IMR-90 (cell line): ENCODE results near the gene SNCG. TPM values are rescaled to one million over a fixed set of nuclear protein-coding genes. Genes with fewer than 3 reads are reported as not detected.
A peak's percentile ranks its signal among the peaks of the same experiment; 100 is the strongest.

Experiments
- ATAC-seq: fragments of 200-7000 bp; cut with Tn5 transposase; 2 replicates; pipeline ENCODE4 v1.9.1; 2020; ENCODE audit warnings: low read depth, mild to moderate bottlenecking, moderate library complexity
- BruUV-seq: library from RNA; stranded (reverse); fragments of 400-500 nt; replicated peaks from 2 replicates; lab custom pipeline; 2021; lab: Mats Ljungman, UMichigan
- CTCF ChIA-PET: fragments of 300-600 bp; formaldehyde crosslinking; extraction: SDS; loops from one replicate; lab custom pipeline; 2021; ENCODE audit warnings: antibody characterized with exemption; lab: Yijun Ruan, JAX
- POLR2A ChIA-PET: fragments of 300-600 bp; sonication (Branson Sonifier 250); formaldehyde crosslinking; loops from one replicate; lab custom pipeline; 2022; ENCODE audit warnings: antibody characterized with exemption; ENCODE audit not compliant: unreplicated experiment; lab: Charles Lee
- DNase-seq: peaks from one replicate; pipeline ENCODE4 v3.0.0; 2013
- H2AFZ ChIP-seq: replicated peaks from 2 replicates; pipeline ENCODE3; 2013; ENCODE audit warnings: low read length, mild to moderate bottlenecking; ENCODE audit not compliant: poor library complexity
- H2AK5ac ChIP-seq: 2 replicates; pipeline ENCODE4 v1.6.1; 2013; ENCODE audit warnings: low read depth, low read length, inconsistent platforms
- H2AK9ac ChIP-seq: replicated peaks from 2 replicates; pipeline ENCODE3; 2013; ENCODE audit warnings: mild to moderate bottlenecking, low read depth, low read length, moderate library complexity; ENCODE audit not compliant: poor library complexity
- H2BK120ac ChIP-seq: 2 replicates; pipeline ENCODE4 v1.6.1; 2013; ENCODE audit warnings: low read depth, low read length, inconsistent platforms
- H2BK15ac ChIP-seq: 3 replicates; pipeline ENCODE4 v1.6.1; 2013; ENCODE audit warnings: low read depth, low read length, inconsistent platforms
- H2BK20ac ChIP-seq: 2 replicates; pipeline ENCODE4 v1.6.1; 2013; ENCODE audit warnings: low read depth, mild to moderate bottlenecking, inconsistent platforms, low read length, moderate library complexity
- H2BK5ac ChIP-seq: 2 replicates; pipeline ENCODE4 v1.6.1; 2013; ENCODE audit warnings: mild to moderate bottlenecking, low read depth, low read length, inconsistent platforms; ENCODE audit not compliant: poor library complexity, severe bottlenecking
- H3K14ac ChIP-seq: replicated peaks from 2 replicates; pipeline ENCODE4 v1.6.1; 2013; ENCODE audit warnings: low read depth, low read length, inconsistent platforms
- H3K18ac ChIP-seq: 2 replicates; pipeline ENCODE4 v1.6.1; 2013; ENCODE audit warnings: low read depth, low read length, control low read depth
- H3K23ac ChIP-seq: 2 replicates; pipeline ENCODE4 v1.6.1; 2013; ENCODE audit warnings: low read depth, low read length, inconsistent platforms
- H3K27ac ChIP-seq: 2 replicates; pipeline ENCODE4 v1.5.1; 2013; ENCODE audit warnings: mild to moderate bottlenecking, control low read depth, low read length; ENCODE audit not compliant: insufficient read depth
- H3K27me3 ChIP-seq: 2 replicates; pipeline ENCODE4 v1.6.1; 2013; ENCODE audit warnings: low read length; ENCODE audit not compliant: control insufficient read depth, insufficient read depth
- H3K36me3 ChIP-seq: 2 replicates; pipeline ENCODE4 v1.6.1; 2013; ENCODE audit warnings: low read length, mixed read lengths; ENCODE audit not compliant: control insufficient read depth, insufficient read depth
- H3K4ac ChIP-seq: 2 replicates; pipeline ENCODE4 v1.6.1; 2013; ENCODE audit warnings: low read depth, low read length, inconsistent platforms
- H3K4me1 ChIP-seq: 2 replicates; pipeline ENCODE4 v1.6.1; 2013; ENCODE audit warnings: low read length, mixed read lengths; ENCODE audit not compliant: control insufficient read depth, insufficient read depth
- H3K4me2 ChIP-seq: 2 replicates; pipeline ENCODE4 v1.6.1; 2013; ENCODE audit warnings: low read depth, mild to moderate bottlenecking, control low read depth, low read length, moderate library complexity
- H3K4me3 ChIP-seq: 2 replicates; pipeline ENCODE4 v1.5.1; 2013; ENCODE audit warnings: low read depth, mild to moderate bottlenecking, control low read depth, low read length, moderate library complexity; ENCODE audit not compliant: insufficient read depth
- H3K56ac ChIP-seq: 2 replicates; pipeline ENCODE4 v1.6.1; 2013; ENCODE audit warnings: low read length, inconsistent platforms; ENCODE audit not compliant: insufficient read depth; ENCODE audit errors: extremely low read depth
- H3K79me1 ChIP-seq, 2 experiments: 2 replicates each; pipeline ENCODE4 v1.6.1; 2013; ENCODE audit warnings: low read length in 2 of 2, inconsistent platforms in 1 of 2, low read depth in 1 of 2
- H3K9ac ChIP-seq: 2 replicates; pipeline ENCODE4 v1.6.1; 2013; ENCODE audit warnings: low read depth, low read length, control low read depth
- H3K9me1 ChIP-seq: 2 replicates; pipeline ENCODE4 v1.6.1; 2013; ENCODE audit warnings: low read length, inconsistent platforms; ENCODE audit not compliant: insufficient read depth
- H3K9me3 ChIP-seq: 2 replicates; pipeline ENCODE4 v1.6.1; 2013; ENCODE audit warnings: low read length; ENCODE audit not compliant: control insufficient read depth, insufficient read depth
- H4K20me1 ChIP-seq: 2 replicates; pipeline ENCODE4 v1.6.1; 2013; ENCODE audit warnings: low read length, inconsistent platforms; ENCODE audit not compliant: insufficient read depth
- H4K5ac ChIP-seq: 2 replicates; pipeline ENCODE4 v1.6.1; 2013; ENCODE audit warnings: mild to moderate bottlenecking, low read depth, low read length, control low read depth
- H4K8ac ChIP-seq, 2 experiments: 2 replicates each; pipeline ENCODE4 v1.6.1; 2013; ENCODE audit warnings: low read depth in 2 of 2, low read length in 2 of 2, control low read depth in 1 of 2, inconsistent platforms in 1 of 2
- H4K91ac ChIP-seq: 2 replicates; pipeline ENCODE4 v1.6.1; 2013; ENCODE audit warnings: low read depth, low read length, inconsistent platforms; ENCODE audit not compliant: insufficient read depth
- BHLHE40 ChIP-seq: fragments of 150-350 bp; IDR thresholded peaks from 2 replicates; pipeline ENCODE4 v1.6.1; 2016; ENCODE audit warnings: mild to moderate bottlenecking, low read depth, low read length
- CEBPB ChIP-seq: IDR thresholded peaks from 2 replicates; pipeline ENCODE4 v1.6.1; 2012; ENCODE audit warnings: low read depth, low read length, improper control_type of control experiment
- CHD1 ChIP-seq: IDR thresholded peaks from 2 replicates; pipeline ENCODE4 v1.6.1; 2012; ENCODE audit warnings: low read depth, low read length, improper control_type of control experiment
- FOS ChIP-seq: fragments of 150-350 bp; IDR thresholded peaks from 2 replicates; pipeline ENCODE4 v1.6.1; 2016; ENCODE audit warnings: low read depth, low read length
- MAFK ChIP-seq: IDR thresholded peaks from 2 replicates; pipeline ENCODE4 v1.6.1; 2012; ENCODE audit warnings: low read depth, low read length, improper control_type of control experiment
- MXI1 ChIP-seq: IDR thresholded peaks from 2 replicates; pipeline ENCODE4 v1.6.1; 2012; ENCODE audit warnings: low read depth, mild to moderate bottlenecking, low read length, moderate library complexity, borderline replicate concordance
- NFE2L2 ChIP-seq: fragments of 150-350 bp; IDR thresholded peaks from 2 replicates; pipeline ENCODE4 v1.6.1; 2016; ENCODE audit warnings: low read depth, mild to moderate bottlenecking, low read length
- RAD21 ChIP-seq: IDR thresholded peaks from 2 replicates; pipeline ENCODE4 v1.6.1; 2012; ENCODE audit warnings: low read length, improper control_type of control experiment
- RCOR1 ChIP-seq: IDR thresholded peaks from 2 replicates; pipeline ENCODE4 v1.6.1; 2012; ENCODE audit warnings: mild to moderate bottlenecking, low read length, improper control_type of control experiment; ENCODE audit not compliant: insufficient replicate concordance
- RFX5 ChIP-seq: IDR thresholded peaks from 2 replicates; pipeline ENCODE4 v1.8.0; 2012; ENCODE audit warnings: low read depth, mild to moderate bottlenecking, low read length, moderate library complexity
- WGBS, 2 experiments: methylation state at CpG; one replicate each; pipeline versions ENCODE4 v1.1.5 to v1.1.7; 2013; ENCODE audit warnings: missing lambda C conversion rate in 2 of 2; ENCODE audit not compliant: insufficient read length in 1 of 2; ENCODE audit errors: extremely low coverage in 2 of 2; 5-methylcytosine and 5-hydroxymethylcytosine counted together
- dilution Hi-C: fragments of 300-500 bp; cut with HindIII; formaldehyde crosslinking; loops from one replicate; pipeline ENCODE4 v1.14.3; 2018; ENCODE audit warnings: low sequenced_read_pairs; ENCODE audit not compliant: unreplicated experiment
- in situ Hi-C: fragments of 300-500 bp; cut with MboI; formaldehyde crosslinking; loops from 3 replicates; pipeline ENCODE4 v1.14.3; 2019; ENCODE audit warnings: low sequenced_read_pairs, inconsistent platforms, mixed read lengths
- intact Hi-C: fragments of 100-400 bp; cut with micrococcal nuclease; formaldehyde crosslinking; loops from 2 replicates; pipeline ENCODE4 v1.10.0; 2022
- polyA plus RNA-seq, 3 experiments: library from polyadenylated mRNA; depleted of rRNA; stranded (reverse); fragments of >200 nt; gene quantifications; 2 replicates each; pipeline ENCODE4 v1.2.3, GENCODE V29; 2012; ENCODE audit warnings: low replicate concordance in 1 of 3
- total RNA-seq: library from RNA; depleted of rRNA; stranded (reverse); fragments of >200 nt; gene quantifications from 2 replicates; pipeline ENCODE4 v1.2.3, GENCODE V29; 2012
- TF ChIP-seq, protein P1 (sequence below): conservative IDR thresholded peaks from 2 replicates; pipeline ENCODE4 v1.5.1; 2012; ENCODE audit warnings: mild to moderate bottlenecking, low read depth, low read length, improper control_type of control experiment
- TF ChIP-seq, protein P2 (sequence below): fragments of 150-350 bp; IDR thresholded peaks from 2 replicates; pipeline ENCODE4 v1.6.1; 2017; ENCODE audit warnings: mild to moderate bottlenecking, antibody characterized with exemption, low read length, low read depth
- TF ChIP-seq, protein P3 (sequence below): fragments of 150-350 bp; IDR thresholded peaks from 2 replicates; pipeline ENCODE4 v1.6.1; 2016; ENCODE audit warnings: low read depth, mild to moderate bottlenecking, low read length, moderate library complexity, borderline replicate concordance

SNCG gene
- total and polyA plus RNA-seq, 2 of the 4 experiments (the other 2 are of a cell fraction), result 10.6 to 19.0 TPM

DNA sequence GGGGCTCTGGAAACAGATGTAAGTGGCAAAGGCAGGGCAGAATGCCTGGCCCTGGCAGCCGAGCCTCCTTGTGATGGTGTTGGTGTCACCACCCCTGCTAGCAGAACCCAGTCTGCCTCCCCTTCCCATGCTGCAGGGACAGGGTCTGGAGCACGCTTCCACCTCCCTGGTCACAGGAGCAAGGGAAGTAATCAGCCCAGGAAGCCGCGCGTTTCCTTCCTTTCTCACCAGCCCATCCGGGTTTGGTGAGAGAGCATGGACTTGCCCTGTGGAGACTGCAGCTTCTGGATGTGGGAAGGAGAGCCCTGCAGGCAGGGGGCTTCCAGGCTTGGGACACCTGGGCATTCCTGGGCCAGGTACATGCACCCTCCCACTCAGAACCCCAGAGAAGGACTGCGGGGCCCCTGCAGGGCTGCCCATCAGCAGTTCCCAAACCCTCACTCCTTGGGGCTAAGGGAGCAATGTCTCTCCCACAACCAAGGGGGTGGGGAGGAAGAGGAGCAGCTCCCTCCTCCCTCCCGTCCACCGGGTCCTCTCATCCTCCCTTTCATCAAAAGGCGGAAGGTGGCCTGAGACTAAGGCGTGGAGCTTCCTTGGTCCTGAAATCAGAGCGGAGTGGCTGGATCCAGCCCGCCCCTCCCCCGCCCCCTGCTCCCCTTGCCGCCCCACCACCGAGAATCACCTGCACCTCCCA, 2.8 kb upstream of the SNCG start:
- 0 out of 2 replicates have a peak overlapping the region, but pooled peaks have one; percentile 51 for H3K14ac ChIP-seq
- H3K9me1 ChIP-seq, result peaks cover 10% of the 10 kb centered on the region
- CTCF ChIA-PET, result no interaction called here
- intact Hi-C loops (no loop called here), in situ Hi-C loops (no loop called here), dilution Hi-C loops (no loop called here)
- H3K23ac ChIP-seq, result no peak overlapping the region
- WGBS, 2 experiments, result no CpG with 5 or more reads among the region's 16 CpGs
- TF ChIP-seq, protein P1, sequence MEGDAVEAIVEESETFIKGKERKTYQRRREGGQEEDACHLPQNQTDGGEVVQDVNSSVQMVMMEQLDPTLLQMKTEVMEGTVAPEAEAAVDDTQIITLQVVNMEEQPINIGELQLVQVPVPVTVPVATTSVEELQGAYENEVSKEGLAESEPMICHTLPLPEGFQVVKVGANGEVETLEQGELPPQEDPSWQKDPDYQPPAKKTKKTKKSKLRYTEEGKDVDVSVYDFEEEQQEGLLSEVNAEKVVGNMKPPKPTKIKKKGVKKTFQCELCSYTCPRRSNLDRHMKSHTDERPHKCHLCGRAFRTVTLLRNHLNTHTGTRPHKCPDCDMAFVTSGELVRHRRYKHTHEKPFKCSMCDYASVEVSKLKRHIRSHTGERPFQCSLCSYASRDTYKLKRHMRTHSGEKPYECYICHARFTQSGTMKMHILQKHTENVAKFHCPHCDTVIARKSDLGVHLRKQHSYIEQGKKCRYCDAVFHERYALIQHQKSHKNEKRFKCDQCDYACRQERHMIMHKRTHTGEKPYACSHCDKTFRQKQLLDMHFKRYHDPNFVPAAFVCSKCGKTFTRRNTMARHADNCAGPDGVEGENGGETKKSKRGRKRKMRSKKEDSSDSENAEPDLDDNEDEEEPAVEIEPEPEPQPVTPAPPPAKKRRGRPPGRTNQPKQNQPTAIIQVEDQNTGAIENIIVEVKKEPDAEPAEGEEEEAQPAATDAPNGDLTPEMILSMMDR, result no peak
- TF ChIP-seq MXI1 (no peak), BHLHE40 (no peak), MAFK (no peak), RCOR1 (no peak), RAD21 (no peak), NFE2L2 (no peak), FOS (no peak), CEBPB (no peak), RFX5 (no peak), CHD1 (no peak)
- TF ChIP-seq, protein P2, sequence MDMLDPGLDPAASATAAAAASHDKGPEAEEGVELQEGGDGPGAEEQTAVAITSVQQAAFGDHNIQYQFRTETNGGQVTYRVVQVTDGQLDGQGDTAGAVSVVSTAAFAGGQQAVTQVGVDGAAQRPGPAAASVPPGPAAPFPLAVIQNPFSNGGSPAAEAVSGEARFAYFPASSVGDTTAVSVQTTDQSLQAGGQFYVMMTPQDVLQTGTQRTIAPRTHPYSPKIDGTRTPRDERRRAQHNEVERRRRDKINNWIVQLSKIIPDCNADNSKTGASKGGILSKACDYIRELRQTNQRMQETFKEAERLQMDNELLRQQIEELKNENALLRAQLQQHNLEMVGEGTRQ, result no peak
- TF ChIP-seq, protein P3, sequence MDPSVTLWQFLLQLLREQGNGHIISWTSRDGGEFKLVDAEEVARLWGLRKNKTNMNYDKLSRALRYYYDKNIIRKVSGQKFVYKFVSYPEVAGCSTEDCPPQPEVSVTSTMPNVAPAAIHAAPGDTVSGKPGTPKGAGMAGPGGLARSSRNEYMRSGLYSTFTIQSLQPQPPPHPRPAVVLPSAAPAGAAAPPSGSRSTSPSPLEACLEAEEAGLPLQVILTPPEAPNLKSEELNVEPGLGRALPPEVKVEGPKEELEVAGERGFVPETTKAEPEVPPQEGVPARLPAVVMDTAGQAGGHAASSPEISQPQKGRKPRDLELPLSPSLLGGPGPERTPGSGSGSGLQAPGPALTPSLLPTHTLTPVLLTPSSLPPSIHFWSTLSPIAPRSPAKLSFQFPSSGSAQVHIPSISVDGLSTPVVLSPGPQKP, result no peak
- H3K18ac ChIP-seq, result no peak overlapping the region
- H2AK9ac ChIP-seq, result peak overlapping the region; percentile 15
- H4K91ac ChIP-seq, result no peak overlapping the region; the same call in 1 of the 2 replicates
- no peak overlapping the region for H3K9ac ChIP-seq
- DNase-seq (no peak), ATAC-seq (no peak)
- no peak overlapping the region for H3K4ac ChIP-seq
- peaks cover 0 to 11% of the 10 kb centered on the region in 2 experiments; a peak in 1 of 4 replicates for H3K79me1 ChIP-seq
- no peaks in the 10 kb centered on the region for H4K20me1 ChIP-seq
- H3K4me1 ChIP-seq, result peaks cover 21% of the 10 kb centered on the region
- H3K4me3 ChIP-seq, result no peak overlapping the region
- peaks cover 3% of the 10 kb centered on the region for H3K9me3 ChIP-seq
- no peak overlapping the region for H2BK20ac ChIP-seq
- POLR2A ChIA-PET, result no interaction called here
- peak overlapping the region; percentile 79 for H2AFZ ChIP-seq
- H3K36me3 ChIP-seq, result no peaks in the 10 kb centered on the region
- H3K27ac ChIP-seq, result no peak overlapping the region
- H2BK15ac ChIP-seq, result no peak overlapping the region
- H3K56ac ChIP-seq, result no peak overlapping the region
- no peak overlapping the region for H4K8ac ChIP-seq
- H4K5ac ChIP-seq, result no peak overlapping the region; the same call in 1 of the 2 replicates
- peak overlapping the region; percentile 15; the same call in 1 of the 2 replicates for H2BK120ac ChIP-seq
- H2BK5ac ChIP-seq, result no peak overlapping the region
- H3K27me3 ChIP-seq, result no peaks in the 10 kb centered on the region
- no peak overlapping the region for H2AK5ac ChIP-seq
- no peak overlapping the region for H3K4me2 ChIP-seq
- BruUV-seq, result no TSS peak
